GM10248 (cell line): ENCODE measurements around the gene SNAP91.

Experiments used
- CTCF ChIA-PET: fragments of 300-600 bp; sonication (Branson Sonifier 250); formaldehyde crosslinking; extraction: SDS; loops from one replicate; lab custom pipeline; 2021; ENCODE audit warnings: antibody characterized with exemption; lab: Yijun Ruan, JAX
- POLR2A ChIA-PET: fragments of 350-650 bp; sonication (Branson Sonifier 250); formaldehyde crosslinking; extraction: SDS; loops from one replicate; lab custom pipeline; 2020; ENCODE audit warnings: antibody characterized with exemption; lab: Yijun Ruan, JAX
- DNase-seq: peaks from one replicate; pipeline ENCODE4 v3.0.0; 2012; ENCODE audit errors: extremely low spot score
- TF ChIP-seq, protein P1 (sequence below): IDR thresholded peaks from 2 replicates; pipeline ENCODE4 v1.5.1; 2012; ENCODE audit warnings: mild to moderate bottlenecking, low read depth; ENCODE audit errors: extremely low read depth, missing control alignments, control extremely low read depth

The SNAP91 gene

DNA sequence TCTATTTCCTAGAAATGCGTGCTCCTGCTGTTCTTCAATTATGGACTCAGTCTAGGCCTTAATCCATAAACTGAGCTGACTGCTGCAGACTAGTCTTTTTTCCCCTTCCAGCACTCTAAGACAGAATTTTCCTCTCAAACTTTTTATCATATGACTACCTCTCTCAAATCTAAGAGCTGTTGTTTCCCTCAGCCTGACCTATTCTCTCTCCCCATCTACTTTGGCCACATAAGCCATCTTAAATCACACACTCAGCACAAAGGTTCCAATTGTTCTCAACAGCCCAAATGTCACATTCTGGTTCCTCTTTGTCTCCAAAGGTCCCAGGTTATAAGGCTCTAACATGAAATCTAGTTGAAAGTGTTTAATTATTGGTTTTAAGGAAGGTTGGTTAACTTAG is 111.4 kb downstream of the SNAP91 start:
- DNase-seq = no peak
- ChIA-PET POLR2A (no interaction called here), CTCF (interaction anchor here (1.1 to 2.3 kb wide), 3 partner anchors 9 to 18 kb away, joined by 3 to 9 read pairs (median 6); no protein-coding TSS in a partner anchor)
- TF ChIP-seq, protein P1, sequence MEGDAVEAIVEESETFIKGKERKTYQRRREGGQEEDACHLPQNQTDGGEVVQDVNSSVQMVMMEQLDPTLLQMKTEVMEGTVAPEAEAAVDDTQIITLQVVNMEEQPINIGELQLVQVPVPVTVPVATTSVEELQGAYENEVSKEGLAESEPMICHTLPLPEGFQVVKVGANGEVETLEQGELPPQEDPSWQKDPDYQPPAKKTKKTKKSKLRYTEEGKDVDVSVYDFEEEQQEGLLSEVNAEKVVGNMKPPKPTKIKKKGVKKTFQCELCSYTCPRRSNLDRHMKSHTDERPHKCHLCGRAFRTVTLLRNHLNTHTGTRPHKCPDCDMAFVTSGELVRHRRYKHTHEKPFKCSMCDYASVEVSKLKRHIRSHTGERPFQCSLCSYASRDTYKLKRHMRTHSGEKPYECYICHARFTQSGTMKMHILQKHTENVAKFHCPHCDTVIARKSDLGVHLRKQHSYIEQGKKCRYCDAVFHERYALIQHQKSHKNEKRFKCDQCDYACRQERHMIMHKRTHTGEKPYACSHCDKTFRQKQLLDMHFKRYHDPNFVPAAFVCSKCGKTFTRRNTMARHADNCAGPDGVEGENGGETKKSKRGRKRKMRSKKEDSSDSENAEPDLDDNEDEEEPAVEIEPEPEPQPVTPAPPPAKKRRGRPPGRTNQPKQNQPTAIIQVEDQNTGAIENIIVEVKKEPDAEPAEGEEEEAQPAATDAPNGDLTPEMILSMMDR = no peak

DNA sequence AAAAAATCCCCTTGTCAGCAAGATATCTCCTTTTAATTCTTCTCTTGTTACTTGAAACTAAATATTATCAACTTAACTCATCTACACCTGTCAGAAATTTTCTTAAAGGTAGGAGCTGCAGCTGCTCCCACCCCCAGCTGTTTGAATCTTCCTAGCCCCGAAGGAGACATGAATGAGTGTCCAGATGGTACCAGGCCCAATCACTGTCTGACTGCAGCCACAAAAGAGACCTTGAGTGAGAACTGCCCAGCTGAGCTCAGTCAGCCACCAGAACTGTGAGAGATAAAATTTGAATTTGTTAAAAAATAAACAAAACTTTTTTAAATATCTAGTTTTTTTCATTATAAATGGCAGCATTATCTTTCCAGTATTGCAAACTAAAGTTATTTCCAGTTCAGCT is 111.8 kb downstream of the SNAP91 start:
- TF ChIP-seq, protein P1 = no peak
- DNase-seq = no peak
- CTCF ChIA-PET = interaction anchor here (1.1 to 2.3 kb wide), 3 partner anchors 8 to 18 kb away, joined by 3 to 9 read pairs (median 6); no protein-coding TSS in a partner anchor
- POLR2A ChIA-PET = no interaction called here

DNA sequence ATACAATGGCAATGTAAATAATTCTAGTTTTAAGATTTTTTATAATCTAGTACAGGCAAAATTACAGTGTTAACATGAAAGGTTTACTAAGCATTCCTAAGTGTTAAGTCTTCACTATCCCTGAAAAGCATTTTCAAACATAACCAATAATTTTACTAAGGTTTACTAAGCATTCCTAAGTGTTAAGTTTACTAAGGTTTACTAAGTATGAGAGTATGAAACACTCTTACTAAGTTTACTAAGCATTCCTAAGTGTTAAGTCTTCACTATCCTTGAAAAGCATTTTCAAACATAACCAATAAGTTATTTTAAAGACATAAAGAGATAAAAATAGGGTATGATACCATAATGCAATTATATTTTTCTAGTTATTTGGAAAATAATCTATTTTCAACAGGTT is 114.0 kb downstream of the SNAP91 start:
- TF ChIP-seq, protein P1 = no peak
- POLR2A ChIA-PET = no interaction called here

GRCh38 chr6:83593395-83593785 is 115.5 kb downstream of the SNAP91 start:
- TF ChIP-seq, protein P1 = no peak
- DNase-seq = no peak
- ChIA-PET CTCF (interaction anchor here (0.6 to 1.2 kb wide), 6 partner anchors 8 to 1001 kb away, joined by 3 to 5 read pairs (median 4); no protein-coding TSS in a partner anchor), POLR2A (no interaction called here)

More for the DNA sequence above, 114.0 kb downstream of the SNAP91 start:
- CTCF ChIA-PET = no interaction called here
- DNase-seq = no peak

DNA sequence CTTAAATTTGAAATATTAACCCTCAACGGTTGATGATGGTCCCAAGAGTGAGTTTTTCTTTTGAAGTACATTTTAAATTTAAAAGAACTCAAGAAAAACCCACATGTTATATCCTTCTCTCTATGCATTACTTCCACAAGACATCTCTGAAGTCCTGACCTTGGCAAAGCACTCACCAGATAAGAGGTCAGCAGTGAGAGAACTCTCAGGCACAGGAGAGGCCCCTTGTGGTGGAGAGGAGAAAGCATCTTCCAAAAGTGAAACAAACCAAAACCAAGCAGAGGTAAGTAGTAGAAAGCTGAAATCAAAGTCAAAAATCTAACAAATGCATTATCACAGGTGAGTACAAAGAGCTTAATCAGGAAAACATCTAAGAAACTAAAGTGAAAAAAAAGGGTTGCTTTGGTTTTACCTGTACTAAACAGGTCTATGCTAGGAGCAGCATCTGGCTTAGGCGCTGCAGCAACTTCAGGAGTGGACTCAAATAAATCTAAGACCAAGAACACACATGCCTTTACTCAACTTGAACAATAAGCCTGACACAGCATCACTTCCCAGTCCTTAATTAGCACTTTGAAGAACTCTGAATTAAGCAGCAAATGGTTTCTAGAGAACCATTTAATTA is 116.0 kb downstream of the SNAP91 start:
- TF ChIP-seq, protein P1 = peak; percentile 69
- ChIA-PET CTCF (interaction anchor here (0.6 to 1.2 kb wide), 6 partner anchors 9 to 1001 kb away, joined by 3 to 5 read pairs (median 4); no protein-coding TSS in a partner anchor), POLR2A (no interaction called here)
- DNase-seq = peak; percentile 36

DNA sequence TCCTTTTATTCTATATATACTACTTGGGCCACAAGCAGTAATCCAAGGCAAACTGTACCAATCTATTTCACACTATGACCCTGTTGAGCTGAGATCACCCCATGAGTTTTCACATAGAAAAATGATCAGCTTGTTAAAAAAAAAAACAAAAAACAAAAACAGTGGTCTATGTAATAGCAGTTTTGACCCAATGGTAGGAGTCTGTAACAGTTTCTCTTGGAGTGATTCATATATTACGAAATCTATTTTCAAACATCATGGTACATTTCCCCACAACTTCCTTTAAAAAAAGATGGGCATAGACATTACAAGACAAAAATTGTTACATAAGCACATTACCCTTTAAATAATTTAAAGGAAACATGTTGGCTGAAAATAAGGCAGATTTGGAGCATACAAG is 118.5 kb downstream of the SNAP91 start:
- TF ChIP-seq, protein P1 = no peak
- DNase-seq = no peak
- CTCF ChIA-PET = interaction anchor here (2.0 kb wide), 1 partner anchor 25 kb away, joined by 5 read pairs; no protein-coding TSS in a partner anchor

More for the DNA sequence above, 118.5 kb downstream of the SNAP91 start:
- POLR2A ChIA-PET = no interaction called here
